ENCODE measurements around the gene FBLIM1.

The FBLIM1 gene

GRCh38 chr1:15751717-15752116 is 6.9 kb upstream of the FBLIM1 start:
- FAIRE-seq (no peak), DNase-seq (ENCODE audit: insufficient read length, low spot score) (no peak)
- TF ChIP-seq TAF1 (IDR thresholded peaks at IDR 0.05; ENCODE audit: low read depth, low read length) (no peak), SPI1 (IDR thresholded peaks at IDR 0.05; ENCODE audit: low read depth, low read length) (no peak), POLR2A (IDR thresholded peaks at IDR 0.05; ENCODE audit: low read depth, low read length) (no peak)

GRCh38 chr1:15753776-15754175 is 4.8 kb upstream of the FBLIM1 start:
- FAIRE-seq = no peak
- no peak for TF ChIP-seq POLR2A (IDR thresholded peaks at IDR 0.05; ENCODE audit: low read depth, low read length)
- TF ChIP-seq PAX5 (IDR thresholded peaks at IDR 0.05; ENCODE audit: insufficient read depth, low read length, severe bottlenecking) = no peak
- TF ChIP-seq TAF1 (IDR thresholded peaks at IDR 0.05; ENCODE audit: low read depth, low read length) = no peak
- TF ChIP-seq POLR2AphosphoS5 (IDR thresholded peaks at IDR 0.05; ENCODE audit: low read depth, low read length) = no peak
- no peak for TF ChIP-seq POU2F2 (IDR thresholded peaks at IDR 0.05; ENCODE audit: low read depth, low read length)
- TF ChIP-seq SPI1 (IDR thresholded peaks at IDR 0.05; ENCODE audit: low read depth, low read length) = no peak

GRCh38 chr1:15755021-15755645 is 3.5 kb upstream of the FBLIM1 start:
- DNase-seq (ENCODE audit: insufficient read length, low spot score) (no peak), FAIRE-seq (no peak)
- TF ChIP-seq POU2F2 (IDR thresholded peaks at IDR 0.05; ENCODE audit: low read depth, low read length) (no peak), TAF1 (IDR thresholded peaks at IDR 0.05; ENCODE audit: low read depth, low read length) (no peak), POLR2AphosphoS5 (IDR thresholded peaks at IDR 0.05; ENCODE audit: low read depth, low read length) (no peak), POLR2A (IDR thresholded peaks at IDR 0.05; ENCODE audit: low read depth, low read length) (no peak), SPI1 (IDR thresholded peaks at IDR 0.05; ENCODE audit: low read depth, low read length) (no peak), PAX5 (IDR thresholded peaks at IDR 0.05; ENCODE audit: insufficient read depth, low read length, severe bottlenecking) (no peak)

More at GRCh38 chr1:15753776-15754175, 4.8 kb upstream of the FBLIM1 start:
- DNase-seq (ENCODE audit: insufficient read length, low spot score) = no peak

GRCh38 chr1:15755646-15756040 is 3.0 kb upstream of the FBLIM1 start:
- TF ChIP-seq POU2F2 (IDR thresholded peaks at IDR 0.05; ENCODE audit: low read depth, low read length) = no peak
- no peak for TF ChIP-seq POLR2A (IDR thresholded peaks at IDR 0.05; ENCODE audit: low read depth, low read length)
- TF ChIP-seq POLR2AphosphoS5 (IDR thresholded peaks at IDR 0.05; ENCODE audit: low read depth, low read length) = no peak
- TF ChIP-seq SPI1 (IDR thresholded peaks at IDR 0.05; ENCODE audit: low read depth, low read length) = no peak
- TF ChIP-seq TAF1 (IDR thresholded peaks at IDR 0.05; ENCODE audit: low read depth, low read length) = no peak
- TF ChIP-seq PAX5 (IDR thresholded peaks at IDR 0.05; ENCODE audit: insufficient read depth, low read length, severe bottlenecking) = no peak
- no peak for FAIRE-seq
- DNase-seq (ENCODE audit: insufficient read length, low spot score) = no peak

GRCh38 chr1:15756143-15757015 is 2.2 kb upstream of the FBLIM1 start:
- DNase-seq (ENCODE audit: insufficient read length, low spot score) (no peak), FAIRE-seq (no peak)
- TF ChIP-seq POLR2A (IDR thresholded peaks at IDR 0.05; ENCODE audit: low read depth, low read length) = no peak
- no peak for TF ChIP-seq PAX5 (IDR thresholded peaks at IDR 0.05; ENCODE audit: insufficient read depth, low read length, severe bottlenecking)
- TF ChIP-seq TAF1 (IDR thresholded peaks at IDR 0.05; ENCODE audit: low read depth, low read length) = no peak
- TF ChIP-seq POU2F2 (IDR thresholded peaks at IDR 0.05; ENCODE audit: low read depth, low read length) = no peak
- TF ChIP-seq POLR2AphosphoS5 (IDR thresholded peaks at IDR 0.05; ENCODE audit: low read depth, low read length) = no peak
- no peak for TF ChIP-seq SPI1 (IDR thresholded peaks at IDR 0.05; ENCODE audit: low read depth, low read length)

- TF ChIP-seq PAX5 (IDR thresholded peaks at IDR 0.05; ENCODE audit: insufficient read depth, low read length, severe bottlenecking) = no peak
- TF ChIP-seq SPI1 (IDR thresholded peaks at IDR 0.05; ENCODE audit: low read depth, low read length) = no peak
- no peak for TF ChIP-seq POLR2A (IDR thresholded peaks at IDR 0.05; ENCODE audit: low read depth, low read length)
- no peak for TF ChIP-seq POU2F2 (IDR thresholded peaks at IDR 0.05; ENCODE audit: low read depth, low read length)
- TF ChIP-seq TAF1 (IDR thresholded peaks at IDR 0.05; ENCODE audit: low read depth, low read length) = no peak
- TF ChIP-seq POLR2AphosphoS5 (IDR thresholded peaks at IDR 0.05; ENCODE audit: low read depth, low read length) = no peak
- DNase-seq (ENCODE audit: insufficient read length, low spot score) (no peak), FAIRE-seq (no peak)
Observed at GRCh38 chr1:15757016-15757543, 1.5 kb upstream of the FBLIM1 start.

GRCh38 chr1:15757575-15758342 is 836 bp upstream of the FBLIM1 start:
- DNase-seq (ENCODE audit: insufficient read length, low spot score) (no peak), FAIRE-seq (no peak)
- TF ChIP-seq TAF1 (IDR thresholded peaks at IDR 0.05; ENCODE audit: low read depth, low read length) (no peak), POU2F2 (IDR thresholded peaks at IDR 0.05; ENCODE audit: low read depth, low read length) (no peak), SPI1 (IDR thresholded peaks at IDR 0.05; ENCODE audit: low read depth, low read length) (no peak), POLR2AphosphoS5 (IDR thresholded peaks at IDR 0.05; ENCODE audit: low read depth, low read length) (no peak), PAX5 (IDR thresholded peaks at IDR 0.05; ENCODE audit: insufficient read depth, low read length, severe bottlenecking) (no peak), POLR2A (IDR thresholded peaks at IDR 0.05; ENCODE audit: low read depth, low read length) (no peak)

GRCh38 chr1:15758953-15759661 is 512 bp downstream of the FBLIM1 start:
- no peak for TF ChIP-seq TAF1 (IDR thresholded peaks at IDR 0.05; ENCODE audit: low read depth, low read length)
- TF ChIP-seq POLR2A (IDR thresholded peaks at IDR 0.05; ENCODE audit: low read depth, low read length) = no peak
- TF ChIP-seq SPI1 (IDR thresholded peaks at IDR 0.05; ENCODE audit: low read depth, low read length) = no peak
- TF ChIP-seq POLR2AphosphoS5 (IDR thresholded peaks at IDR 0.05; ENCODE audit: low read depth, low read length) = no peak
- TF ChIP-seq PAX5 (IDR thresholded peaks at IDR 0.05; ENCODE audit: insufficient read depth, low read length, severe bottlenecking) = no peak
- no peak for TF ChIP-seq POU2F2 (IDR thresholded peaks at IDR 0.05; ENCODE audit: low read depth, low read length)
- DNase-seq (ENCODE audit: insufficient read length, low spot score) (no peak), FAIRE-seq (no peak)
